ENCODE data around the gene ADK. TPM values are rescaled to one million over a fixed set of nuclear protein-coding genes. Genes with fewer than 3 reads are reported as not detected.

Gene ADK
- total and polyA plus RNA-seq, 2 of the 13 experiments (the other 11 are each of a cell fraction or from before 2014, with no cell fraction given) = 48.6 to 79.1 TPM

DNA sequence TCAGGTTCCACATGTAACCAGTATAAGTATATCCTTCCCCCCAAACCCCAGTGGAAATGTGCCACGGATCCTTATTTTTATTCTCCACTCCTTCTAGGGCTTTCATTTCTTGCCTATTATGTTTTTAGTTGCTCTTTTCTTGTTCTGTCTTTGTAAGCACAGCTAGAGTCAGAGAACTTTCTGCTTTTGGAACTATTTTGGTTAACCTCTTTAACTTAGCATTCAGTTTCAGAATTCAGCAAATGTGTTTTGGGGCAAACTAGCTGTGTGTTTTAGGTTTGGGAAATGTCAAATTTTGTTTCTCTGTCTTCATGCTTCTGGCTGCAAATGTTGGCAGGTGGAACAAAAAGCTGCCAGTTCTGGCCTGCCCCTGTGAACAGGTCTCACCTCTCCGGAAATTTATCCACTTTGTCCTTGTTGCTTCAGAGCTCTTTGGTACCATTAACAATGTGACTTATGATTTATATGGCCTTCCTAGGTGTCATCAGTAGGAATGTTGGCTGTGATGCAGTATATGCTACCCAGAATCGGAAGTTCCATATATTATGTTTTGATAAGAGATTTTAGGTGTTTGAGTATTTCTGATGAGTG is 156.1 kb downstream of the ADK start (continued):
- no peak for TF ChIP-seq ZNF775 (CRISPR knock-in tag; IDR thresholded peaks at IDR 0.05; ENCODE audit: borderline replicate concordance)
- TF ChIP-seq FOXC1 (CRISPR knock-in tag; IDR thresholded peaks at IDR 0.05; ENCODE audit: borderline replicate concordance) = no peak
- no peak for TF ChIP-seq ZNF10 (CRISPR knock-in tag; IDR thresholded peaks at IDR 0.05; ENCODE audit: borderline replicate concordance, low read depth)
- no peak for TF ChIP-seq HNRNPH1 (optimal IDR thresholded peaks at IDR 0.05; ENCODE audit: low read depth, low read length)
- TF ChIP-seq ZNF816 (CRISPR knock-in tag; IDR thresholded peaks at IDR 0.05; ENCODE audit: borderline replicate concordance) = no peak
- no peak for TF ChIP-seq ZNF660 (CRISPR knock-in tag; IDR thresholded peaks at IDR 0.05; ENCODE audit: borderline replicate concordance, low read depth)
- TF ChIP-seq ZNF329 (CRISPR knock-in tag; IDR thresholded peaks at IDR 0.05; ENCODE audit: low read depth) = no peak
- no peak for TF ChIP-seq GATAD1 (CRISPR knock-in tag; IDR thresholded peaks at IDR 0.05)
- no peak for TF ChIP-seq KLF15 (CRISPR knock-in tag; IDR thresholded peaks at IDR 0.05; ENCODE audit: borderline replicate concordance)
- TF ChIP-seq SNRNP70 (IDR thresholded peaks at IDR 0.05; ENCODE audit: low read depth, low read length) = no peak
- TF ChIP-seq GABPA (IDR thresholded peaks at IDR 0.05; ENCODE audit: low read depth, low read length) = no peak
- no peak for TF ChIP-seq GABPA (CRISPR knock-in tag; IDR thresholded peaks at IDR 0.05; ENCODE audit: low read depth)
- no peak for TF ChIP-seq NR2C2 (CRISPR knock-in tag; IDR thresholded peaks at IDR 0.05; ENCODE audit: borderline replicate concordance)
- TF ChIP-seq, protein P1, sequence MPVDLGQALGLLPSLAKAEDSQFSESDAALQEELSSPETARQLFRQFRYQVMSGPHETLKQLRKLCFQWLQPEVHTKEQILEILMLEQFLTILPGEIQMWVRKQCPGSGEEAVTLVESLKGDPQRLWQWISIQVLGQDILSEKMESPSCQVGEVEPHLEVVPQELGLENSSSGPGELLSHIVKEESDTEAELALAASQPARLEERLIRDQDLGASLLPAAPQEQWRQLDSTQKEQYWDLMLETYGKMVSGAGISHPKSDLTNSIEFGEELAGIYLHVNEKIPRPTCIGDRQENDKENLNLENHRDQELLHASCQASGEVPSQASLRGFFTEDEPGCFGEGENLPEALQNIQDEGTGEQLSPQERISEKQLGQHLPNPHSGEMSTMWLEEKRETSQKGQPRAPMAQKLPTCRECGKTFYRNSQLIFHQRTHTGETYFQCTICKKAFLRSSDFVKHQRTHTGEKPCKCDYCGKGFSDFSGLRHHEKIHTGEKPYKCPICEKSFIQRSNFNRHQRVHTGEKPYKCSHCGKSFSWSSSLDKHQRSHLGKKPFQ (CRISPR knock-in tag; IDR thresholded peaks at IDR 0.05; ENCODE audit: insufficient replicate concordance) = no peak
